Measurements from ENCODE around the gene ASXL3.
A peak's percentile ranks its signal among the peaks of the same experiment; 100 is the strongest.

Gene ASXL3

GRCh38 chr18:33720133-33720532 lies 142.1 kb downstream of the ASXL3 start:
- DNase-seq (ENCODE audit: low spot score), result no peak

DNA sequence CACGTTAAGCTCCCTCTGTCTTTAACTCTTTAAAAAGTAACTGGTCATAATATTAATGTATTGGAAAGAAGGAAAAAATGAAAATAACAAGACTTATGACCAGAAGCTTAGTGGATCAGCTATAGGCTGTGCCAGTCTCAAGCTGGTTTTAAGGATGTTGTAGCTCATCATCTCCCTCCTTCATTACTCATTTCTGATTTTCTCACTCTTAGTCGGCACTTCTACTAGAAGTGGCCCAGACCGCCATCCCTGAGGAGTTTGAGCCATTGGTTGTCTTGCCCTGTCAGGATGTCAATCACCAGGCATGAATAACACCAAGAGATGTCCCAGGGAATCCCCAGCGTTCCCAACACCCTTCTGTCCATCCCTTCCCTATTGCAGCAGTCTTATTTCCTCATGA lies 151.5 kb downstream of the ASXL3 start:
- DNase-seq (ENCODE audit: low spot score), result no peak

- DNase-seq (ENCODE audit: low spot score), result no peak
These were observed 155.4 kb downstream of the ASXL3 start for GRCh38 chr18:33733376-33733775.

GRCh38 chr18:33735428-33735827 lies 157.4 kb downstream of the ASXL3 start:
- DNase-seq (ENCODE audit: low spot score), result no peak

DNA sequence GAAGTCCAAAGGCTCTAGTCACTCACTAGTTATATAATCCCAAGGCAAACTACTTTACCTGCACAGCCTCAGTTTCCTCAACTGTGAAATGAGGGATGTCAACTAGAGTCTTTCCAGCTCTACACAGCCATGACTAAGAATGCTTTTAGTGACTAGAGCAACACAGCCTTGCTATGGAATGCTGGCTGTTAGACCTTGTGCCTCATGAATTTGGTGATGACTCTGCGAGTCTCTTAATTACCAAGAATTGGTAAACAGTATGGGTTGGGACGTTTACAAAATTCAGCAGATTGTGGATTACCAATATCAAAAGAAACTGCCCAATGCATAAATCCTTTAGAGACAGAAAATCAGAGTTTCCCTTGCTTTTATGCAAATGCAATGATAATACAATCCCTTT lies 163.7 kb downstream of the ASXL3 start:
- no peak for DNase-seq (ENCODE audit: low spot score)

GRCh38 chr18:33744032-33744697 lies 166.1 kb downstream of the ASXL3 start:
- no peak for DNase-seq (ENCODE audit: low spot score)

DNA sequence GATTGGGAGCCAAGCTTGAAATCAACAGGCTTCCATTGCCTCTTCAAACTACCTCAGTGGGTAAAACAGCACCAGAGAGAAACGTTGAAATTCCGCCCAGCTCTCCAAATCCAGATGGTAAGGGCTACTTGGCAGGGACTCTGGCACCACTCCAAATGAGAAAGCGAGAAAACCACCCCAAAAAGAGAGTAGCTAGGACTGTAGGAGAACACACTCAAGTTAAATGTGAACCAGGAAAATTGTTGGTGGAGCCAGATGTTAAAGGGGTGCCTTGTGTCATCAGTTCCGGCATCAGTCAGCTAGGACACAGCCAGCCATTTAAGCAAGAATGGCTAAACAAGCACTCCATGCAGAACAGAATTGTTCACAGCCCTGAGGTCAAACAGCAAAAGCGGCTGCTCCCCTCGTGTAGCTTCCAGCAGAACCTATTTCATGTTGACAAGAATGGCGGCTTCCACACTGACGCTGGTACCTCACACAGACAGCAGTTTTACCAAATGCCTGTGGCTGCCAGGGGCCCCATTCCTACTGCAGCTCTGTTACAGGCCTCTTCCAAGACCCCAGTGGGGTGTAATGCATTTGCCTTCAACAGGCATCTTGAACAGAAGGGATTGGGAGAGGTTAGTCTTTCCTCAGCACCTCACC lies 167.3 kb downstream of the ASXL3 start:
- DNase-seq (ENCODE audit: low spot score), result no peak

- DNase-seq (ENCODE audit: low spot score), result no peak
These were observed 168.0 kb downstream of the ASXL3 start for GRCh38 chr18:33745871-33746545.

- no peak for DNase-seq (ENCODE audit: low spot score)
These were observed 171.8 kb downstream of the ASXL3 start for GRCh38 chr18:33749834-33750233.

DNA sequence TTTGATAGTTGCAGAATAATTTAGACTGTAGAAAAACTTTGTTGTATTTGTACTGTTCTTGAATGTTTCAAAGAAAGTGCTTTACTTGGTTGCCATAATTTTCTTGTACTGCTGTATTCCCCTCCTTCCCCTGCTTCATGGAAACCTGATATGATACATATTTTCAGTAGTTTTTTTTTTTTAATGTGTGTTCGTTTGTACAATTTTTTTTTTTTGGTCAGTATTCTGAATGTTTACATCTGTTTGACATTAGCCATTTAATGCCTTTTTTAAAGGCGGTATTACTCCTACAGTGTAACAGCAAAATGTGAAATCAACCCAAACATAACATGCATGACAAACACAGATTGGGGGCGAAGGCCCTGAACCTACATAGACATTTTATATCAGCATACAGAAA lies 172.3 kb downstream of the ASXL3 start:
- no peak for DNase-seq (ENCODE audit: low spot score)

GRCh38 chr18:33751613-33752221 lies 173.7 kb downstream of the ASXL3 start:
- peak; percentile 46 for DNase-seq (ENCODE audit: low spot score)

DNA sequence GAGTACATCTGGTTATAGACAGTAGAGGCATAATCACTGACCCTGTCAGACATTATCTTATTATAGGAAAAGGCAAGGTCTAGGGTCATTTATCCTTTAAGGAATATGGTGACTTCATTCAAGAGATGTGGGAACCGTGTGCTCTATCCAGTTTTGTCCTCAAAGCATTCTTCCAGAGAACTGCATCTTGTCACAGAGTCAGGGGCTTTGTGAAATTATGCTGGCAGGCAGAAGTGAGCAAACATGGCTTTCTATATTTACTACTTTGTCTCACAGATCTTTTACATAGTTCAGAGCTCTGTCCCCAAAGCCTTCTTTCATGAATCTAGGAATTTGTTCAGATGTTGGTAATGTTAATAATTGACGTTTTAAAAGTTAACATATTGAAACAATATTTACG lies 177.4 kb downstream of the ASXL3 start:
- no peak for DNase-seq (ENCODE audit: low spot score)

- DNase-seq (ENCODE audit: low spot score), result no peak
These were observed 178.0 kb downstream of the ASXL3 start for GRCh38 chr18:33755931-33756560.

DNA sequence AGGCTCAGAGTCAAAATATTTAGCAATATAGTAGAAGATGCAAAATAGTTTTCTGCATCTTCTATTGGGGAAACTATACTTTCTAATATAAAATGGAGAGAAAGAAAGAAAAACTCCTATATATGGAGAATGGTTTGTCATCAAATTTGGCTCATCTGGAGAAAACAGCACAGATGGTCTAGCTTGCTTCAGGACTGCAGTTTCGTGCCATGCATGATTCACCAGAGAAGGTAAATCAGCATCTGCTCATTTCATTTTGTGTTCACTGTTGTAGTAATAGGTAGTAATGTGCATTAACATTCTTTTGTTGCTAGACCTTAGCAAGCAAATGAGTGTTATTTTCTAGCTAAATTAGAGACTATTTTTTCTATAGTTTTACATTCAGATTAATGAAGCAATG lies 179.0 kb downstream of the ASXL3 start:
- no peak for DNase-seq (ENCODE audit: low spot score)

GRCh38 chr18:33761363-33761762 lies 183.3 kb downstream of the ASXL3 start:
- DNase-seq (ENCODE audit: low spot score), result peak; percentile 45

GRCh38 chr18:33781429-33781828 lies 203.4 kb downstream of the ASXL3 start:
- DNase-seq (ENCODE audit: low spot score), result no peak
